HEK293 (cell line): ENCODE results near the gene POMT2.

Source experiments
- ATF2 ChIP-seq: fragments of 450-650 bp; formaldehyde crosslinking; IDR thresholded peaks from 2 replicates; pipeline ENCODE4 v1.5.1; 2016; ENCODE audit warnings: missing biosample characterization, missing genetic modification characterization, low read depth
- BCL11B ChIP-seq: fragments of 450-650 bp; formaldehyde crosslinking; IDR thresholded peaks from 2 replicates; pipeline ENCODE4 v1.5.1; 2016; ENCODE audit warnings: low read depth, missing biosample characterization, missing genetic modification characterization
- GFI1B ChIP-seq: fragments of 450-650 bp; formaldehyde crosslinking; IDR thresholded peaks from 2 replicates; pipeline ENCODE4 v1.5.1; 2016; ENCODE audit warnings: missing biosample characterization, missing genetic modification characterization
- KLF1 ChIP-seq: fragments of 450-650 bp; formaldehyde crosslinking; IDR thresholded peaks from 2 replicates; pipeline ENCODE4 v1.5.1; 2016; ENCODE audit warnings: missing biosample characterization, missing genetic modification characterization
- KLF10 ChIP-seq: fragments of 450-650 bp; IDR thresholded peaks from 2 replicates; pipeline ENCODE4 v1.5.1; 2018; ENCODE audit warnings: missing biosample characterization, mild to moderate bottlenecking, missing genetic modification characterization
- KLF17 ChIP-seq: fragments of 450-650 bp; formaldehyde crosslinking; IDR thresholded peaks from 2 replicates; pipeline ENCODE4 v1.5.1; 2016; ENCODE audit warnings: missing biosample characterization, missing genetic modification characterization
- MYNN ChIP-seq: fragments of 450-650 bp; formaldehyde crosslinking; IDR thresholded peaks from 2 replicates; pipeline ENCODE4 v1.5.1; 2016; ENCODE audit warnings: missing biosample characterization, missing genetic modification characterization, borderline replicate concordance
- MZF1 ChIP-seq: fragments of 450-650 bp; formaldehyde crosslinking; IDR thresholded peaks from 2 replicates; pipeline ENCODE4 v1.5.1; 2017; ENCODE audit warnings: missing biosample characterization, missing genetic modification characterization, borderline replicate concordance
- OVOL3 ChIP-seq: fragments of 450-650 bp; formaldehyde crosslinking; IDR thresholded peaks from 2 replicates; pipeline ENCODE4 v1.5.1; 2016; ENCODE audit warnings: missing biosample characterization, missing genetic modification characterization
- PRDM6 ChIP-seq: fragments of 450-650 bp; formaldehyde crosslinking; IDR thresholded peaks from 2 replicates; pipeline ENCODE4 v1.5.1; 2017; ENCODE audit warnings: missing biosample characterization, missing genetic modification characterization
- SP2 ChIP-seq: fragments of 450-650 bp; formaldehyde crosslinking; IDR thresholded peaks from 2 replicates; pipeline ENCODE4 v1.5.1; 2016; ENCODE audit warnings: missing biosample characterization, missing genetic modification characterization
- SP7 ChIP-seq: fragments of 450-650 bp; formaldehyde crosslinking; IDR thresholded peaks from 2 replicates; pipeline ENCODE4 v1.5.1; 2016; ENCODE audit warnings: missing biosample characterization, missing genetic modification characterization
- ZNF10 ChIP-seq: fragments of 450-650 bp; formaldehyde crosslinking; IDR thresholded peaks from 2 replicates; pipeline ENCODE4 v1.5.1; 2017; ENCODE audit warnings: missing biosample characterization, missing genetic modification characterization
- ZNF140 ChIP-seq: fragments of 450-650 bp; formaldehyde crosslinking; IDR thresholded peaks from 2 replicates; pipeline ENCODE4 v1.5.1; 2016; ENCODE audit warnings: missing biosample characterization, missing genetic modification characterization
- ZNF169 ChIP-seq: fragments of 450-650 bp; formaldehyde crosslinking; IDR thresholded peaks from 2 replicates; pipeline ENCODE4 v1.5.1; 2016; ENCODE audit warnings: missing biosample characterization, missing genetic modification characterization
- ZNF175 ChIP-seq: fragments of 450-650 bp; formaldehyde crosslinking; IDR thresholded peaks from 2 replicates; pipeline ENCODE4 v1.5.1; 2016; ENCODE audit warnings: missing biosample characterization, missing genetic modification characterization
- ZNF18 ChIP-seq: fragments of 450-650 bp; formaldehyde crosslinking; IDR thresholded peaks from 2 replicates; pipeline ENCODE4 v1.5.1; 2016; ENCODE audit warnings: missing biosample characterization, missing genetic modification characterization
- ZNF214 ChIP-seq: fragments of 450-650 bp; formaldehyde crosslinking; IDR thresholded peaks from 2 replicates; pipeline ENCODE4 v1.5.1; 2017; ENCODE audit warnings: missing biosample characterization, mild to moderate bottlenecking, missing genetic modification characterization, borderline replicate concordance
- ZNF280C ChIP-seq: fragments of 450-650 bp; formaldehyde crosslinking; IDR thresholded peaks from 2 replicates; pipeline ENCODE4 v1.5.1; 2016; ENCODE audit warnings: missing biosample characterization, missing genetic modification characterization
- ZNF341 ChIP-seq: fragments of 450-650 bp; formaldehyde crosslinking; IDR thresholded peaks from 2 replicates; pipeline ENCODE4; 2016; ENCODE audit warnings: low read depth, missing biosample characterization, missing genetic modification characterization
- ZNF518A ChIP-seq: fragments of 450-650 bp; formaldehyde crosslinking; conservative IDR thresholded peaks from 2 replicates; pipeline ENCODE4 v1.5.1; 2016; ENCODE audit warnings: low read depth, missing biosample characterization, missing genetic modification characterization
- ZNF548 ChIP-seq: fragments of 450-650 bp; formaldehyde crosslinking; IDR thresholded peaks from 2 replicates; pipeline ENCODE4 v1.5.1; 2016; ENCODE audit warnings: missing biosample characterization, missing genetic modification characterization
- ZNF660 ChIP-seq: fragments of 450-650 bp; IDR thresholded peaks from 2 replicates; pipeline ENCODE4 v1.5.1; 2018; ENCODE audit warnings: missing biosample characterization, mild to moderate bottlenecking, missing genetic modification characterization
- ZNF701 ChIP-seq: fragments of 450-650 bp; formaldehyde crosslinking; IDR thresholded peaks from 2 replicates; pipeline ENCODE4 v1.5.1; 2016; ENCODE audit warnings: missing biosample characterization, missing genetic modification characterization
- ZNF747 ChIP-seq: fragments of 450-650 bp; formaldehyde crosslinking; IDR thresholded peaks from 2 replicates; pipeline ENCODE4 v1.5.1; 2016; ENCODE audit warnings: missing biosample characterization, missing genetic modification characterization
- ZNF76 ChIP-seq: fragments of 450-650 bp; formaldehyde crosslinking; IDR thresholded peaks from 2 replicates; pipeline ENCODE4; 2016; ENCODE audit warnings: low read depth, missing biosample characterization, missing genetic modification characterization, borderline replicate concordance
- ZNF776 ChIP-seq: fragments of 450-650 bp; formaldehyde crosslinking; IDR thresholded peaks from 2 replicates; pipeline ENCODE4 v1.5.0; 2017; ENCODE audit warnings: missing biosample characterization, missing genetic modification characterization, borderline replicate concordance

POMT2 gene

GRCh38 chr14:77320238-77320935 lies at the start of gene POMT2 (continued):
- TF ChIP-seq KLF17 (tag by site-specific recombination) (no peak), ZNF660 (tag by site-specific recombination) (0 out of 2 replicates have a peak, but pooled peaks have one; percentile 15), ZNF18 (tag by site-specific recombination) (no peak), ZNF548 (tag by site-specific recombination) (no peak), SP2 (peak; percentile 89), ZNF175 (tag by site-specific recombination) (no peak), ZNF214 (tag by site-specific recombination) (no peak), SP7 (tag by site-specific recombination) (peak; percentile 9; the same call in 1 of the 2 replicates), MZF1 (tag by site-specific recombination) (no peak), ZNF747 (tag by site-specific recombination) (no peak), KLF1 (no peak), ZNF518A (tag by site-specific recombination) (no peak), ZNF341 (no peak), ZNF76 (no peak), ZNF776 (tag by site-specific recombination) (no peak), KLF10 (tag by site-specific recombination) (no peak), ZNF701 (tag by site-specific recombination) (no peak), PRDM6 (no peak), ZNF280C (tag by site-specific recombination) (no peak), ZNF10 (peak; percentile 57), GFI1B (no peak), OVOL3 (0 out of 2 replicates have a peak, but pooled peaks have one; percentile 41), MYNN (no peak), BCL11B (tag by site-specific recombination) (peak; percentile 80; the same call in 1 of the 2 replicates), ZNF140 (no peak), ATF2 (no peak), ZNF169 (tag by site-specific recombination) (no peak)
